Panc1 (cell line): ENCODE results near the gene RFT1. TPM values are rescaled to one million over a fixed set of nuclear protein-coding genes. Genes with fewer than 3 reads are reported as not detected.

Experiments used
- ATAC-seq: fragments of 200-7000 bp; cut with Tn5 transposase; 2 replicates; pipeline ENCODE4 v1.9.1; 2020; ENCODE audit warnings: mild to moderate bottlenecking, moderate library complexity
- BruUV-seq: library from RNA; stranded (reverse); fragments of 400-500 nt; replicated peaks from 2 replicates; lab custom pipeline; 2021; lab: Mats Ljungman, UMichigan
- CTCF ChIA-PET: fragments of 300-600 bp; sonication (Branson Sonifier 250); formaldehyde crosslinking; loops from one replicate; lab custom pipeline; 2022; ENCODE audit warnings: antibody characterized with exemption; lab: Charles Lee
- POLR2A ChIA-PET: fragments of 300-600 bp; sonication (Branson Sonifier 250); formaldehyde crosslinking; loops from one replicate; lab custom pipeline; 2022; ENCODE audit warnings: antibody characterized with exemption; lab: Charles Lee
- DNase-seq: peaks from one replicate; pipeline ENCODE4 v3.0.0-alpha.2; 2010; ENCODE audit warnings: low read depth, low spot score
- H3K27ac ChIP-seq: 2 replicates; pipeline ENCODE4 v1.5.1; 2011; ENCODE audit warnings: mild to moderate bottlenecking, low read length, inconsistent platforms
- H3K27me3 ChIP-seq: fragments of 200-500 bp; sonication (Bioruptor generic); 2 replicates; pipeline ENCODE4 v1.6.0; 2014; ENCODE audit warnings: low read length, inconsistent platforms; ENCODE audit not compliant: control insufficient read depth, insufficient read depth
- H3K36me3 ChIP-seq: fragments of 200-500 bp; sonication (Bioruptor generic); 2 replicates; pipeline ENCODE4 v1.5.1; 2014; ENCODE audit warnings: inconsistent platforms, mild to moderate bottlenecking, low read length, moderate library complexity; ENCODE audit not compliant: control insufficient read depth, insufficient read depth
- H3K4me1 ChIP-seq: 2 replicates; pipeline ENCODE4 v1.5.1; 2011; ENCODE audit warnings: inconsistent platforms, mild to moderate bottlenecking, low read length, moderate library complexity; ENCODE audit not compliant: control insufficient read depth, insufficient read depth
- H3K4me3 ChIP-seq, 2 experiments: 2 replicates each; pipeline ENCODE4 v1.5.1; 2011 to 2012; ENCODE audit warnings: low read depth in 2 of 2, low read length in 2 of 2, mild to moderate bottlenecking in 2 of 2, inconsistent platforms in 1 of 2, moderate library complexity in 1 of 2
- H3K9me3 ChIP-seq: fragments of 200-500 bp; sonication (Bioruptor generic); 2 replicates; pipeline ENCODE4 v1.5.1; 2014; ENCODE audit warnings: low read depth, mild to moderate bottlenecking, inconsistent platforms, low read length, moderate library complexity; ENCODE audit not compliant: control insufficient read depth, insufficient read depth
- CTCF ChIP-seq: fragments of 450-650 bp; IDR thresholded peaks from 2 replicates; pipeline ENCODE4 v1.5.1; 2017; ENCODE audit warnings: mild to moderate bottlenecking
- POLR2AphosphoS5 ChIP-seq: IDR thresholded peaks from 2 replicates; pipeline ENCODE4 v1.6.1; 2012; ENCODE audit warnings: mild to moderate bottlenecking, low read depth, low read length, moderate library complexity
- SIN3A ChIP-seq: IDR thresholded peaks from 2 replicates; pipeline ENCODE4 v1.6.1; 2012; ENCODE audit warnings: low read depth, mild to moderate bottlenecking, low read length, moderate library complexity, borderline replicate concordance; ENCODE audit not compliant: insufficient read depth
- TCF7L2 ChIP-seq: IDR thresholded peaks from 2 replicates; pipeline ENCODE4 v1.6.1; 2011; ENCODE audit warnings: mild to moderate bottlenecking, low read depth, low read length, inconsistent platforms
- in situ Hi-C: cut with HindIII; loops from 2 replicates; pipeline ENCODE4 v1.10.0; 2016; ENCODE audit warnings: low sequenced_read_pairs, low pct_unique_long_range_greater_than_20kb
- intact Hi-C: fragments of 100-400 bp; cut with micrococcal nuclease; formaldehyde crosslinking; loops from one replicate; pipeline ENCODE4 v1.10.0; 2022; ENCODE audit not compliant: unreplicated experiment
- total RNA-seq: library from RNA; stranded (reverse); gene quantifications from one replicate; pipeline ENCODE4 v1.2.1, GENCODE V29; 2021; ENCODE audit not compliant: unreplicated experiment
- TF ChIP-seq, protein P1 (sequence below), 2 experiments: IDR thresholded peaks; 2 replicates each; pipeline ENCODE4 v1.6.1; 2011 to 2012; ENCODE audit warnings: low read depth in 2 of 2, control low read depth in 1 of 2, low read length in 1 of 2, mild to moderate bottlenecking in 1 of 2, moderate library complexity in 1 of 2; ENCODE audit not compliant: insufficient read depth in 1 of 2

Gene RFT1
- total RNA-seq, 1 experiment from 2014 or later, result 21.0 TPM

DNA sequence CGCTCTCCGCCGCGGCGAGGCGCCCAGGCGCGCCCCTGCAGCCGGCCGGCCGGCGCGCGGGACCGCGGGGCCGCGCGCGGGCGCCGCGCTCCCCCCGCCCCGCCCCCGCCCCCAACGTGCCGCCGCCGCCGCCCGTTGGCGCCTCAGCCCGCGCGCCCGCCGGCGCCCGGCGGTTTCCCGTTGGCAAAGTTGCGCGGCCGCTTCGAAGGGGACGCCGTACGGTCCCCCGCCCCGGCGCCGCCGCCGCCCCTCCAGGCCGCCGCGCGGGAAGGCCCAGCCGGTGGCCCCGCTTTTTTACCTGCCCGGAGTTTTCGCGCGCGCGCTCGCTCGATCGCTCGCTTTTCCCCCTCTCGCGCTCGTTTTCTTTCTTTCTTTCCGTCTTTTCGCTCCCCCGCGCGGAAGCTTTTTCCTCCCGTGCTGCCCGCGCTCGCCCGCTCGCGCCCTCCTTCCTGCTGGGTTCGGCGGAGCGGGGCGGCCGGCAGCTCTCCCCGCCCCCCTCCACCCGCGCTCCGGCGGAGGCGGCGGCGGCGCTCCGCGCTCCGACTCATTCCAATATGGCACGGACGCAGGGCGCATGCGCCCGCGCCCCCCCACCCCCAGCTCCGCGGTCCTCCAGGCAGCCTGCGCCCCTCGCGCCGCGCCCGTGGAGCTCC is 84.6 kb downstream of the RFT1 start, which contains the start of gene SFMBT1:
Gene SFMBT1, minus strand, starts transcription at position 556 of the 653 bp plus-strand sequence. CDS start 76,945 bp downstream, outside the sequence.
- ChIA-PET CTCF (interaction anchor here (0.7 kb wide), 1 partner anchor 183 kb away, joined by 3 read pairs; no protein-coding TSS in a partner anchor), POLR2A (interaction anchor here (0.7 kb wide), 1 partner anchor 61 kb away, joined by 3 read pairs; no protein-coding TSS in a partner anchor)
- in situ Hi-C loops, result no loop called here
- DNase-seq (no peak), ATAC-seq (peak; percentile 75)
- Histone ChIP-seq H3K36me3 (no peaks in the 10 kb centered on the region), H3K27me3 (no peaks in the 10 kb centered on the region), H3K4me3 (peak within 1 kb of the TSS; percentile 67 to 76), H3K27ac (peak within 1 kb of the TSS; percentile 91), H3K9me3 (no peaks in the 10 kb centered on the region), H3K4me1 (peaks cover 20% of the 10 kb centered on the region)
- BruUV-seq, result no TSS peak
- TF ChIP-seq POLR2AphosphoS5, result peak; percentile 35; the same call in 1 of the 2 replicates
- TF ChIP-seq CTCF, result no peak
- TF ChIP-seq TCF7L2, result no peak
- intact Hi-C loops, result no loop called here

DNA sequence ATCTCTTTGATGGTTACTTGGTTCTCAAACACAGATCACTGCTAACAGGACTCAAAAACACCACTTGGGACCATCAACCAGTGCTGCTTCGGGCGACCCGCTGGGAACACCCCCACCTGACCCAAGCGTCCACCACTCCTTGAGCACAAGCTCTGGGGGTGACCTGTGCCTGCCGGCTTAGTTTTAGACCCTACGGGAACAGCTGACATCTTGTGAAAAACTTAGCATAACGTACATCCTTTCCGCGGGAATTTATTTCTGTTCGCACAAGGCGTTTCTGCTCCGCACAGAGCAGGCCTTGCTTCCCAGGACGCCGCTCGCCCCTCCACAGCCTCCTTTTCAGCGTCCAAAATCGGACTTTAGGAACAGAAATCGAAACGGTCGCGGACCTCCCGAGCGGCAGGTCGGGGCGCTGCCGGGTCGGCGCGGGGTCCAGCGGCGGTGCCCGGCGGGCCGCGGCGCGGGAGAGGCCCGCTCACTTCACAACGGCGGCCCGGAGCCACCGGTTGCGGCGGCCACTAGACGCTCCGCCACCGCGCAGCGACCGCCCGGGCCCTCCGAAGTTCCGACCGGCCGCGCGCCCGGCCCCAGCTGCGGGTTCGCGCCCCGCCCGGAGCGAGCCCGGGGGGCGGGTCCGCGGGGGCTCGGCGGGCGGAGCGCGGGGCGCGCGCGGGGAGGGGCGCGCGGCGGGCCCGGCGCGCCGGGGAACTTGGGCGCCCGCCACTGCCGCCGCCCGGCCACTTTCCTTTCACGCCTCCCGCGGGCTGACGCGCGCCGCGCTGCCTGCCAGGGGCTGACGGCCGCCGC is 85.3 kb downstream of the RFT1 start:
- Histone ChIP-seq H3K27me3 (no peaks in the 10 kb centered on the region), H3K27ac (peak overlapping the region; percentile 91), H3K36me3 (no peaks in the 10 kb centered on the region), H3K9me3 (no peaks in the 10 kb centered on the region), H3K4me3 (peak overlapping the region; percentile 67 to 76), H3K4me1 (peaks cover 27% of the 10 kb centered on the region)
- BruUV-seq, result no TSS peak
- ATAC-seq (peak; percentile 75), DNase-seq (no peak)
- TF ChIP-seq SIN3A, result 0 out of 2 replicates have a peak, but pooled peaks have one; percentile 18
- no peak for TF ChIP-seq TCF7L2
- ChIA-PET POLR2A (interaction anchor here (0.6 kb wide), 2 partner anchors 97 to 145 kb away, joined by 3 read pairs; no protein-coding TSS in a partner anchor), CTCF (interaction anchor here (0.7 kb wide), 1 partner anchor 183 kb away, joined by 3 read pairs; no protein-coding TSS in a partner anchor)
- intact Hi-C loops, result no loop called here
- in situ Hi-C loops, result no loop called here

DNA sequence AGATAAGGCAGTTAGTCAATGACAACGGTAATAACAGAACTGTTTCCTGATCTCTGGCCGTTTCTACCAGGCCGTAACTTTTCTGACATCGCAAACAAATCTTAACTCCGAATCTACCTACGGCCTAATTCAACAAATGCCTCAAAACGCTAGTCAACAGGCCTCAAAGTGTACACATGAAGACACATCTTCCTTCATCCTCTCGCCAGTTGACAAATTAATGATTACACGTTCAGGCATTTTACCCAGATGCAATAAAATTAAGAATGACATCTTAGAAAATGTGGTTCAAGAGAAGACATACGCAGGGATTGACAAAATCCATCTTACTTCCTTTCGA is 85.9 kb downstream of the RFT1 start:
- Histone ChIP-seq H3K27ac (peak overlapping the region; percentile 91), H3K4me1 (peaks cover 31% of the 10 kb centered on the region), H3K9me3 (no peaks in the 10 kb centered on the region), H3K27me3 (no peaks in the 10 kb centered on the region), H3K4me3 (peak overlapping the region; percentile 67 to 76), H3K36me3 (no peaks in the 10 kb centered on the region)
- BruUV-seq, result TSS peak; percentile 66
- TF ChIP-seq CTCF (no peak), TCF7L2 (no peak), POLR2AphosphoS5 (no peak), SIN3A (no peak)
- TF ChIP-seq, protein P1, sequence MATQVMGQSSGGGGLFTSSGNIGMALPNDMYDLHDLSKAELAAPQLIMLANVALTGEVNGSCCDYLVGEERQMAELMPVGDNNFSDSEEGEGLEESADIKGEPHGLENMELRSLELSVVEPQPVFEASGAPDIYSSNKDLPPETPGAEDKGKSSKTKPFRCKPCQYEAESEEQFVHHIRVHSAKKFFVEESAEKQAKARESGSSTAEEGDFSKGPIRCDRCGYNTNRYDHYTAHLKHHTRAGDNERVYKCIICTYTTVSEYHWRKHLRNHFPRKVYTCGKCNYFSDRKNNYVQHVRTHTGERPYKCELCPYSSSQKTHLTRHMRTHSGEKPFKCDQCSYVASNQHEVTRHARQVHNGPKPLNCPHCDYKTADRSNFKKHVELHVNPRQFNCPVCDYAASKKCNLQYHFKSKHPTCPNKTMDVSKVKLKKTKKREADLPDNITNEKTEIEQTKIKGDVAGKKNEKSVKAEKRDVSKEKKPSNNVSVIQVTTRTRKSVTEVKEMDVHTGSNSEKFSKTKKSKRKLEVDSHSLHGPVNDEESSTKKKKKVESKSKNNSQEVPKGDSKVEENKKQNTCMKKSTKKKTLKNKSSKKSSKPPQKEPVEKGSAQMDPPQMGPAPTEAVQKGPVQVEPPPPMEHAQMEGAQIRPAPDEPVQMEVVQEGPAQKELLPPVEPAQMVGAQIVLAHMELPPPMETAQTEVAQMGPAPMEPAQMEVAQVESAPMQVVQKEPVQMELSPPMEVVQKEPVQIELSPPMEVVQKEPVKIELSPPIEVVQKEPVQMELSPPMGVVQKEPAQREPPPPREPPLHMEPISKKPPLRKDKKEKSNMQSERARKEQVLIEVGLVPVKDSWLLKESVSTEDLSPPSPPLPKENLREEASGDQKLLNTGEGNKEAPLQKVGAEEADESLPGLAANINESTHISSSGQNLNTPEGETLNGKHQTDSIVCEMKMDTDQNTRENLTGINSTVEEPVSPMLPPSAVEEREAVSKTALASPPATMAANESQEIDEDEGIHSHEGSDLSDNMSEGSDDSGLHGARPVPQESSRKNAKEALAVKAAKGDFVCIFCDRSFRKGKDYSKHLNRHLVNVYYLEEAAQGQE (IDR thresholded peaks at IDR 0.05; ENCODE audit: insufficient read depth in 1 of 2, low read depth in 2 of 2, low read length in 1 of 2), result no peak
- in situ Hi-C loops (no loop called here), intact Hi-C loops (no loop called here)
- ATAC-seq (no peak), DNase-seq (peak; percentile 41)
- ChIA-PET POLR2A (no interaction called here), CTCF (no interaction called here)
